Measurements from ENCODE around the gene ZFHX3. TPM values are rescaled to one million over a fixed set of nuclear protein-coding genes. Genes with fewer than 3 reads are reported as not detected.

ZFHX3 gene
- total RNA-seq, 6 experiments from 2014 or later: 14.5 to 25.8 (median 15.8) TPM

DNA sequence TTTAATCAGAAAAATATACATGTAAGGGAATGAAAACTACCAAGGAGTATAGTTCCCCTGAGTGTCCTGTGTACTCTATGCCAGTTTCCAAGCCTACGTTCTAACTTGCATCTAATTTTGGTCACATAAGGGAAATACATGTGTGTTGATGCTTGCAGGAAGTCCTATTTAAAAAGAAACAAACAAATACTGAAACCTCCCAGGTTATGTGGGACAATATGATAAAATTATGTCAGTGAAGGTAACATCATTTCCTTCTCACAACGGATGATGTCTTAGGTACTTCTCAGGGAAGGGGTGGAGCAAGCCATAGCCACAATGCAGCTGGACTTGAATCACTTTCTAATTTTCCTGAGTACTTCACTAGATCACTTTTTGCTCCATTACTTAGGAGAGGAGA is 115.9 kb downstream of the ZFHX3 start:
- Mint-ChIP-seq H3K4me3 (peak overlapping the region; percentile 65), H3K27me3 (ENCODE audit: insufficient read depth) (no peaks in the 10 kb centered on the region; the same call in none of the 2 replicates), H3K27ac (peak overlapping the region; percentile 73), H3K36me3 (ENCODE audit: low read depth) (peaks cover 12% of the 10 kb centered on the region), H3K4me1 (ENCODE audit: low read depth) (peaks cover 66% of the 10 kb centered on the region), H3K9me3 (no peaks in the 10 kb centered on the region)
- no peak for DNase-seq
- TF ChIP-seq, protein P1, sequence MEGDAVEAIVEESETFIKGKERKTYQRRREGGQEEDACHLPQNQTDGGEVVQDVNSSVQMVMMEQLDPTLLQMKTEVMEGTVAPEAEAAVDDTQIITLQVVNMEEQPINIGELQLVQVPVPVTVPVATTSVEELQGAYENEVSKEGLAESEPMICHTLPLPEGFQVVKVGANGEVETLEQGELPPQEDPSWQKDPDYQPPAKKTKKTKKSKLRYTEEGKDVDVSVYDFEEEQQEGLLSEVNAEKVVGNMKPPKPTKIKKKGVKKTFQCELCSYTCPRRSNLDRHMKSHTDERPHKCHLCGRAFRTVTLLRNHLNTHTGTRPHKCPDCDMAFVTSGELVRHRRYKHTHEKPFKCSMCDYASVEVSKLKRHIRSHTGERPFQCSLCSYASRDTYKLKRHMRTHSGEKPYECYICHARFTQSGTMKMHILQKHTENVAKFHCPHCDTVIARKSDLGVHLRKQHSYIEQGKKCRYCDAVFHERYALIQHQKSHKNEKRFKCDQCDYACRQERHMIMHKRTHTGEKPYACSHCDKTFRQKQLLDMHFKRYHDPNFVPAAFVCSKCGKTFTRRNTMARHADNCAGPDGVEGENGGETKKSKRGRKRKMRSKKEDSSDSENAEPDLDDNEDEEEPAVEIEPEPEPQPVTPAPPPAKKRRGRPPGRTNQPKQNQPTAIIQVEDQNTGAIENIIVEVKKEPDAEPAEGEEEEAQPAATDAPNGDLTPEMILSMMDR (IDR thresholded peaks at IDR 0.05): no peak

DNA sequence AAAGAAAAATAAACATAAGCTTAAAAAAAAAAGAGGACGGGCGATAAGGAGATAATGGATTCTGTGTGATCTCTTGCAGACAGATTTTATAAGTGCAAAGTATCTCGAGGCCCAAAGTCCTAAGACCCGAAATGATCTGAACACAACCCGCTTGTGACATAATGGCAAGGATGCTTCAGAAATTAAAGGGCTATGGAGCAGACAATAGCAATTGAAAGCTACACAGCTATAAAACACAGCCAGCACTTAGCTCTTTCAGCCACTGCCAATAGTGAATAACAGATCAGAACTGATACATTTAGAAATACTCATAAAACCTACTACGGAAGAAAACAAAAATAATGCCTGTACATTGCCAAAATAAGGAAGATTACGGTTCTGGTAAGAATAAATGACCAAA is 117.5 kb downstream of the ZFHX3 start:
- Mint-ChIP-seq H3K9me3 (no peaks in the 10 kb centered on the region), H3K27me3 (ENCODE audit: insufficient read depth) (no peaks in the 10 kb centered on the region; the same call in none of the 2 replicates)

DNA sequence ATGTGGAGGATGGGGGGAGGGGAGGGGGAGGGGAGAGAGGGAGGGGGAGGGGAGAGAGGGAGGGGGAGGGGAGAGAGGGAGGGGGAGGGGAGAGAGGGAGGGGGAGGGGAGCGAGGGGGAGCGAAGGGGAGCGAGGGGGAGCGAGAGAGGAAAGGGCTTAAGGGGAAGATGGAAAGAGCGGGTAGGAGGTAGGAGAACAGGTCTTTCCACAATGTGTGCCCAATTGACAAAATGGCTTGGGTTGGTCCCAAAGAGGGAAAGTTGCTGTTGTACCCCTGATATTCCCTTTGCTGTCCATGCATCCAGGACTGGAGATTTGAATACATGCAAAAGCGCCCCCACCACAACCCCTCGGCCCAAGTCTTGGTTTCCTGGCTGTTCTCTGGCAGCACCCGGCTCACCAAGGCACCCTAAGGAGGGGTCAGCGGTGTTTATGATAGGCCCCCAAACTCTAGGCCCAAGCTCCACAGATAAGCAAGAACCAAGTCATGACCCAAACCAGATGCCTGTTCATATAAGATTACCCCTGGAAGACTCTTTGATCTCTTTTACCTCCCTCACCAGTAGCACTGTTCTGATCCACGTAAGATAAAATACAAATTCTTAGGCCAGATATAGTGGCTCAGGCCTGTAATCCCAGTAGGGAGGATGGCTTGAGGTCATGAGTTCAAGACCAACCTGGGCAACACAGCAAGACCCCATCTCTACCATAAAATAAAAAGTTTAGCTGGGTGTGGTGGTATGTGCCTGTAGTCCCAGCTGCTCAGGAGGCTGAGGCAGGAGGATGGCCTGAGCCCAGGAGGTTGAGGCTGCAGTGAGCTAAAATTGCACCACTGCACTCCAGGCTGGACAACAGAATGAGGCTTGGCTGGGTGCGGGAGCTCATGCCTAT is 119.6 kb downstream of the ZFHX3 start:
- DNase-seq: no peak
- H3K36me3 Mint-ChIP-seq (ENCODE audit: low read depth): peaks cover 4% of the 10 kb centered on the region; the same call in 1 of the 2 replicates
- H3K4me1 Mint-ChIP-seq (ENCODE audit: low read depth): peaks cover 43% of the 10 kb centered on the region
- H3K27ac Mint-ChIP-seq: no peak overlapping the region
- H3K4me3 Mint-ChIP-seq: no peak overlapping the region
- TF ChIP-seq, protein P1 (IDR thresholded peaks at IDR 0.05): no peak
- H3K27me3 Mint-ChIP-seq (ENCODE audit: insufficient read depth): no peaks in the 10 kb centered on the region; the same call in none of the 2 replicates
- no peaks in the 10 kb centered on the region for H3K9me3 Mint-ChIP-seq

More for the DNA sequence above, 117.5 kb downstream of the ZFHX3 start:
- Mint-ChIP-seq H3K4me1 (ENCODE audit: low read depth) (peaks cover 51% of the 10 kb centered on the region), H3K36me3 (ENCODE audit: low read depth) (peaks cover 4% of the 10 kb centered on the region; the same call in 1 of the 2 replicates), H3K27ac (no peak overlapping the region), H3K4me3 (no peak overlapping the region; the same call in 1 of the 2 replicates)
- DNase-seq: no peak
- TF ChIP-seq, protein P1 (IDR thresholded peaks at IDR 0.05): no peak

DNA sequence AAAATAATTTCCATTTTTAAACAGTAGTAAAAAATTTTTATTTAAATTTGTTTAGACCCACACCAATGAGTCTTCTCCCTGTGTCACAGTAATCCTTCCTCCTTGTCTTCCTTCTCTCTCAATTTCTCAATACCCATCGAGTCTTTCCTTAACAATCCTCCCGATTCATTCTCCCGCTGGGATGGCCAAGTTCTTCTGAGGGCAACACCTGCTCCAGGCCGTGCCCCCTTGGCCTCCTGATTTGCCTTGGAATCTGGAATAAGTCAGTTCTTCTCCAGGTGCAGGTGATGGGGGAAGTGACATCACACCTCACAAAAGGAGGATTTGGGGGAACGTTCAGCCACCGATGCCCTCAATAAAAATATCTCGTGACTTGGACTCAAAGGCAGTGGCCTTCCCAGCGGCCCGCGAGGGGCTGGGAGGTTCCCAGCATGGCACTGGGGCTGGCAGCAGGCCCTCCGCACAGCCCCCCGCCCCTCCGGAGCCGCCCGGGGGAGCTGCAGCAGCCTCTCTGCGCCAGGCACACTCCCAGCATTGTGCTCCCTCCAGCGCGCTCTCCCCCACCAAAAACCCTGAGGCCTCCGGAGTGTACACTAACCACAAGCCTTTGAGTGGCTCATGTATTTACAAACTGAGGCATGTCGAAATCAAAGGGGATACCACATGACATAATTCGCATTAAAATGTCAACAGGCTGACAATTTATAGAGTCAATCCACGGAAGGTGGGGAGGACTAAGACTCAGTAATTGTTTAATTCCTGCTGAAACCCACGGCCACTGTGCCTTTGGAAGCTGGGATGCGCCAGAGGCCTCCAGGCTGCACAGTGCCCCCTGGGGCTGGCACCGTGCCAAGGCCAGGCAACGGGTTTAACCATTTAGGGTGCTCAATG is 120.5 kb downstream of the ZFHX3 start:
- H3K27me3 Mint-ChIP-seq (ENCODE audit: insufficient read depth): no peaks in the 10 kb centered on the region; the same call in 1 of the 2 replicates
- peaks cover 4% of the 10 kb centered on the region; the same call in 1 of the 2 replicates for H3K36me3 Mint-ChIP-seq (ENCODE audit: low read depth)
- peaks cover 35% of the 10 kb centered on the region for H3K4me1 Mint-ChIP-seq (ENCODE audit: low read depth)
- DNase-seq: peak; percentile 80
- H3K4me3 Mint-ChIP-seq: no peak overlapping the region
- TF ChIP-seq, protein P1 (IDR thresholded peaks at IDR 0.05): no peak; the same call in 1 of the 2 replicates
- H3K27ac Mint-ChIP-seq: no peak overlapping the region; the same call in none of the 2 replicates
- no peaks in the 10 kb centered on the region for H3K9me3 Mint-ChIP-seq

Data from HFFc6 (cell line).